ENCODE results near the gene BTBD9.

BTBD9 gene

GRCh38 chr6:38503960-38504682, 135.6 kb downstream of the BTBD9 start:
- DNase-seq, result no peak

- no peak for DNase-seq
Observed at GRCh38 chr6:38503032-38503773, 136.5 kb downstream of the BTBD9 start.

DNA sequence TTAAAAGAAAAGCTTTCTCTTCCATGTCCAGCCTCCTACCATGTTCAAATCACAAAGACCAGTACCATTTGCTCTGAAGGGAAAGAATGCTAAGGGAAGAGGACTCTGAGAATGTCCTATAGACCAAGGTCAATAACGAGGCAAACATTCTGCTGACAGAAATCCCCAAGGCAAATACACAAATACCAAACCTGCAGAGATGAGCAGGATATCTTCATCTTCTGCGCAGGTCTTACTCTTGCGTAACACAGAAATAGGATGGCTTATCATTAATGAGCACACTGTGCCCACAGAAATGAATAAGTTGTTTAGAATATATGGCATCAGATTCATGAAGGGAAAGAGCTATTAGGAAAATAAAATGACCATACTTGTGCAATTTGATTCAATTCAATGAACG, 137.3 kb downstream of the BTBD9 start:
- DNase-seq, result no peak

DNA sequence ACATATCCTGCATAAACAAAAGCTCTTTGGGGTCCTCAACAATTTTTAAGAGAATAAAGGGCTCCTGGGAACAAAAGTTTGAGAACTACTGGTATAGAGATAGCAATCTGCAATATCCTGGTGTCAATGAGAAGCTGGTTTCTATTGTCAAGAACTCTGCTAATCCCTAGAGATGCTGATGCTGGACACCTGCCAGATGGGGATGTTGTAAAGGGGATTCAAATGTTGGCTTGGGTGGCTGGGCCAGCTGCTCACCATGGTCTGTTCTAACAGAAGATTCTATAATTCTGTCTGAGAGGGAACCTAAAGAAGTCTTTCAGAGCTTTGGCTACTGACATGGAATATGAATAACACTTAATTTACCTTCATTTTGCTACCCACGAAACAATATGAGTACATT, 137.8 kb downstream of the BTBD9 start:
- no peak for DNase-seq

DNA sequence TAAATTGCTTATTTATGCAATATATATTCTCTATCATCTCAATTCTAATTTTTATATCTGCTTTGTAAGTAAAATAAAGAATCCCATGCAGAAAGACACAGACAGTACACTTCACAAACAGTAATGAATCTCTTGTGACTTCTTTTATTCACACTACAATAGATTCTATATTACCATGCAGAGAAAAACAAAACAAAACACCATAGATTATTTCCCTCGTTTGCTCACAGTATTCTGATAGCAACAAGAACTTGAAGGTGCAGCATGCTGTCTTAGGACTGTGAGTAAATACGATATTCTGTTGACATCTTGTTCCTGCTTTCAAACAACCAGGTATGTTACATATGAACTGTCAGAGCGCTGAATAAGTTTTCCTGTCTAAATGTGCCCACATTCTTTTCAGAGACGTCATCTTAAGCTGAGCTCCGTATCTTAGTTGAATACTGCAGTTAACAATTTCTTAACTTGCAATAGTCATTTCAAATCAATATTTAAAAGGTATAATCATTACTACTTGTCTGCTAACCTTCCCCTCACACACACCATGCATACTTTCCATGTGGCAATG, 140.1 kb downstream of the BTBD9 start:
- no peak for DNase-seq

- no peak for DNase-seq
Observed at GRCh38 chr6:38498805-38499445, 140.8 kb downstream of the BTBD9 start.

- DNase-seq, result no peak
Observed at GRCh38 chr6:38498085-38498484, 141.6 kb downstream of the BTBD9 start.

- DNase-seq, result no peak
Observed at GRCh38 chr6:38497546-38497945, 142.2 kb downstream of the BTBD9 start.

DNA sequence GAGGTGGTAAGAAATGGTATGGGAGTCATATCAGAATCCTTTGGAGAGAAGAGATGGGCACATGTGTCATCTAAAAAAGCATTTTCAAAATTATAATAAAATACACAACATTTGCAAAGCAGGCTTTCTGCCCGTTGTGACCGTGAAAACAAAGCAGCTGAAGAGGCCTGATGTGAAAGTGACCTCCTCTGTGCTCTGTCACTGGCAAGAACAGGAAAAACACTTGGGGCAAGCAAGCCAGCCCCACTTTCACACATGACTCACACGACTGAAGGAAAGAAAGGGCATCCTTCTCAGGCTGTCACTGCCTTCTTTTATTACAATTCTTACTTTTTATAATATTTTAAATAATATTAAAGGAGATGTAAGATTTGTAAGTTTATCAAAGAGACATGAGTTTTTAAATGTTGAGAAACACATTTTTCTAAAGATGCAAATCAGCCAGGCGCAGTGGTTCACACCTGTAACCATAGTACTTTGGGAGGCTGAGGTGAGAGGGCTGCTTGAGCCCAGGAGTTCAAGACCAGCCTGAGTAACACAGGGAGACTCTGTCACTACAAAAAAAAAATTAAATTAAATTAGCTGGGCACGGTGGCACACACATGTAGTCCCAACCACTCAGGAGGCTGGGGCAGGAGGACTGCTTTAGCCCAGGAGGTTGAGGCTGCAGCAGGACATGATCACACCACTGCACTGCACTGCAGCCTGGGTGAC, 143.7 kb downstream of the BTBD9 start:
- no peak for DNase-seq

- no peak for DNase-seq
Observed at GRCh38 chr6:38495518-38495917, 144.2 kb downstream of the BTBD9 start.

DNA sequence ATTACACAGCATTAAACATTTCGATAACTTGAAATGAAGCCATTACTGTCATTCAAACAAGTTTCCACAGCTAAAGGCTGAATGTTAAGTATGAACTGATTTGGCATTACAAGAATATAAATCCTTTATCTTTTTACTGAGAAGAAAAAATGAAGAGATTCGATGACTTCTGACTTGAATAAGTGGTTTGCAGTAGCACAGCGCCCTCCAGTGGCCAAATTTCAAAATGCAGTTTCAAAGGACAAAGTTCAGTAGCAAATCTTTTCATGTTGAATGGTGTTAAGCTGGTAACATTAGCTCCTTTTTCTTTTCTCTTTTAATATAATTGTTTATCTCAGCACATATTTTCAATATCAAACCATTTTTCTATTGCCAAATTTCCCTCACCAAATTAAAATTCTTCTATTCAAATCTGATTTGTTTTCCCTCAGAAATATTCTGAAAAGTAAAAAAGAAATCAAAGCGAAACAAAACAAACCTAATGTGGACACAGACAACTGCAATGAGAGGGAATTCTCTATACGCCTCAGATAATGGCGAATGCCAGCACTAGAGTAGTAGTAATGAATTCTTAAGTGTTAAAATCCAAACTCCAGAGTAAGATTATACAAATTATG, 145.7 kb downstream of the BTBD9 start:
- DNase-seq, result peak; percentile 38

GRCh38 chr6:38492031-38492430, 147.7 kb downstream of the BTBD9 start:
- no peak for DNase-seq

DNA sequence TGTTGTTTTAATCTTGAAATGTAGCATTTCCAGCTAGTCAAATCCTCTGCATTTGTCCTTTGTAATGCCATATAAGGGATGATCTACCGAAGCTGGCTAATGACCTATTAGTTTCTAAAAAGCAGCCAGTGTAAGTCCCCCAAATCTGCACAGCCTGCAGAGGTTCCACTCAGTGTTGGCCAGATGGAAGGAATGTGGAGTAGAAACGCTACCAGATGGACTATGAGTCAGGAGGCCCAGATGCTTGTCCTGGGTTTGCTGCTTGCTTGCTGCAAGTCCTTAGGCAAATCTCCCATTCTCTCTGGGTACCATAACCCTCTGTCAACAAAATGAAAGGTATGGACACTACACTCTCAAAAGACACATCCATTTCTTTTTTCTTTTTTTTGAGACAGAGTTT, 149.8 kb downstream of the BTBD9 start:
- DNase-seq, result no peak

DNA sequence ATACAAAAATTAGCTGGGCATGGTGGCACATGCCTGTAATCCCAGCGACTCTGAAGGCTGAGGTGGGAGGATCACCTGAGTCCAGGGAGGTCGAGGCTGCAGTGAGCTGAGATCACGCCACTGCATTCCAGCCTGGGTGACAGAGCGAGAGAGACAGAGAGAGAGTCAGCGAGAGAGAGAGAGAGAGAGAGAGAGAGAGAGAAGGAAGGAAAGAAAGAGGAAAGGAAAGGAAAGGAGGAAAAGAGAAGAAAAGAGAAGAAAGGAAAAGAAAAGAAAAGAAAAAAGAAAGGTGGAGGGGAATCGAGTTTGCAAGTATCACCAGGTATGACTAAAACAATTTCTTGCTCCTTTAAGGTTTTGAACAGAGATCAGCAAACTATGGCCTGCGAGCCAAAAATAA, 152.3 kb downstream of the BTBD9 start:
- DNase-seq, result no peak

- DNase-seq, result no peak
Observed at GRCh38 chr6:38485488-38485887, 154.2 kb downstream of the BTBD9 start.

DNA sequence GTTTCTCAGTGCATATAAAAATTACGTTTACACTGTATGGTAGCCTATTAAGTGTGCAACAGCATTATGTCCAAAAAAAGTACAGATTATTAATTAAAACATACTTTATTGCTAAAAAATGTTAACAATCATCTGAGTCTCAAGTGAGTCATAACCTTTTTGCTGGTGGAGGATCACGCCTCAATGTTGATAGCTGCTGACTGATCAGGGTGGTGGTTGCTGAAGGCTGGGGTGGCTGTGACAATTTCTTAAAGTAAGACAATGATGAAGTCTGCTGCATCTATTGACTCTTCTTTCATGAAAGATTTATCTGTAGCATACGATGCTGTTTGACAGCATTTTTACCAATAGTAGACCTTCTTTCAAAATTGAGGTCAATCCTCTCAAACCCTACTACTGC, 155.1 kb downstream of the BTBD9 start:
- no peak for DNase-seq

DNA sequence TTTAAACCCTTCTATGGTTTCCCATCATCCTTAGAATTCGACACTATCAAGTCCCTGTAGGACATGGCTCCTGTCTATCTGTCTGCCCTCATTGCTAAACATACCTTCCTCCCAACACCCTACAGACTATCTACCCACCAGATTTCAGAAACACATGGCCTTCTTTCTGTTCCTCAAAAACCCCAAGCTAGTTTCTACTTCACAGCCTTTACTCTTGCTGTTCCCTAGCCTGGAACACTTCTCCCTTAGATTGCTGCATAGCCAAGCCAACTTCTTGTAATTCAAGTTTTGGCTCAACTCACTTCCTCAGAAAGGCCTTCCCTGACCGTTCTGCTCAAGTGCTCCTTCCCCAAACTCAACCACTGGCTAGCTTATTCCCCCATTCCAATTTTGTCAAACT, 156.2 kb downstream of the BTBD9 start:
- DNase-seq, result no peak

- DNase-seq, result no peak
Observed at GRCh38 chr6:38482466-38482865, 157.3 kb downstream of the BTBD9 start.

GRCh38 chr6:38481851-38482250, 157.9 kb downstream of the BTBD9 start:
- no peak for DNase-seq

DNA sequence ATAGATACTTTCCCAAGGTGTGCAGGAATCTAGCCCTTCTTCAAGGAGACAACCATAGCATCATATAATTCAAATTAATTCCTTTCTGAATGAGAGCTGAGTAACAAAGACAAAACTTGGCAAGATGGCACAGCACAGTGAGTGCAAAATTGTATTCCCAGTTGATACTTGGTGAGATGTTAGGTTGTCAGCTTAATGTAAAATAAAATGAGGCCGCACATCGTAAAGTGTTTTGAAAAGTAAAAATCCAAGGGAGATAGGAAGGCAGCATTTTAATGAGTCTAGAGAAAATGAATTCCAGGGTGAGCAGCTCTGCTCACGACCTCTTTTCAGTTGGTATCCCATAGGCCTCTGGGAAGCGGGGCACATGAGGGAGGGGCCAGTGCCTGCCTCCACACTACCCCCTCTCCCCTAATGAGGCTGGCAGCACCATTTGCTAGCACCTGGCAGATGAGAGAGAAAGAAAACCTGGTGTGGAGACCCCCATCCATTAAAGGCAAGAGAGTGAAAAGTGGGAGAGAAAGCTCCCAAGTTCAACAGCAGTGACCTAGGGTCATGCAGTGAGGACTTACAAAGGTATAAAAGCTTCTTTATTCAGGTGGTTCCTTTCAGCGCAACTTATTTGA, 158.4 kb downstream of the BTBD9 start:
- no peak for DNase-seq

- DNase-seq, result no peak
Observed at GRCh38 chr6:38480036-38480435, 159.7 kb downstream of the BTBD9 start.

GRCh38 chr6:38479331-38479730, 160.4 kb downstream of the BTBD9 start:
- no peak for DNase-seq
